HG03558 (cell line): Measurements from ENCODE around the gene SRCIN1.

Source experiments
- ATAC-seq: cut with Tn5 transposase; IDR thresholded peaks from one replicate; pipeline ENCODE4 v1.9.1; 2021; ENCODE audit warnings: moderate number of reproducible peaks; ENCODE audit not compliant: unreplicated experiment; ENCODE audit errors: extremely low read depth

Gene SRCIN1

GRCh38 chr17:38617967-38618760 lies 12.4 kb upstream of the SRCIN1 start:
- ATAC-seq: no peak

- no peak for ATAC-seq
These were observed 11.5 kb upstream of the SRCIN1 start for GRCh38 chr17:38617074-38617860.

GRCh38 chr17:38616361-38616760 lies 10.6 kb upstream of the SRCIN1 start:
- no peak for ATAC-seq

GRCh38 chr17:38613981-38614779 lies 8.4 kb upstream of the SRCIN1 start:
- no peak for ATAC-seq

- ATAC-seq: no peak
These were observed 7.8 kb upstream of the SRCIN1 start for GRCh38 chr17:38613525-38613980.

- ATAC-seq: no peak
These were observed 6.2 kb upstream of the SRCIN1 start for GRCh38 chr17:38611872-38612376.

- ATAC-seq: no peak
These were observed 5.5 kb upstream of the SRCIN1 start for GRCh38 chr17:38611070-38611786.

- no peak for ATAC-seq
These were observed 3.7 kb upstream of the SRCIN1 start for GRCh38 chr17:38609280-38610031.

GRCh38 chr17:38608648-38609047 lies 2.9 kb upstream of the SRCIN1 start:
- ATAC-seq: no peak

- ATAC-seq: no peak
These were observed 1.2 kb upstream of the SRCIN1 start for GRCh38 chr17:38606646-38607611.

GRCh38 chr17:38605411-38605840 lies 326 bp downstream of the SRCIN1 start:
- no peak for ATAC-seq

- ATAC-seq: no peak
These were observed 1.0 kb downstream of the SRCIN1 start for GRCh38 chr17:38604479-38605403.

- ATAC-seq: no peak
These were observed 1.8 kb downstream of the SRCIN1 start for GRCh38 chr17:38603786-38604478.

- ATAC-seq: no peak
These were observed 2.6 kb downstream of the SRCIN1 start for GRCh38 chr17:38602956-38603785.

- ATAC-seq: no peak
These were observed 3.3 kb downstream of the SRCIN1 start for GRCh38 chr17:38602453-38602852.
